ENCODE measurements around the gene CTXND1. TPM values are rescaled to one million over a fixed set of nuclear protein-coding genes. Genes with fewer than 3 reads are reported as not detected.

Gene CTXND1
- total RNA-seq, 1 donor from 2014 or later, result not detected

GRCh38 chr15:80173022-80173759, 78.8 kb downstream of the CTXND1 start:
- peak; percentile 65 for DNase-seq (ENCODE audit: low read depth)
- Histone ChIP-seq H3K36me3 (ENCODE audit: control insufficient read depth, insufficient read depth, low read length) (peaks cover 3% of the 10 kb centered on the region), H3K4me3 (ENCODE audit: low read depth, low read length) (no peak overlapping the region), H3K27me3 (ENCODE audit: control insufficient read depth, insufficient read depth, low read length) (no peaks in the 10 kb centered on the region)
- TF ChIP-seq CTCF (IDR thresholded peaks at IDR 0.05; ENCODE audit: insufficient read depth, low read length, severe bottlenecking), result peak; percentile 90
- FAIRE-seq, result peak; percentile 88

GRCh38 chr15:80172401-80172800, 79.6 kb downstream of the CTXND1 start:
- Histone ChIP-seq H3K36me3 (ENCODE audit: control insufficient read depth, insufficient read depth, low read length) (peaks cover 3% of the 10 kb centered on the region), H3K27me3 (ENCODE audit: control insufficient read depth, insufficient read depth, low read length) (no peaks in the 10 kb centered on the region), H3K4me3 (ENCODE audit: low read depth, low read length) (no peak overlapping the region)
- FAIRE-seq (no peak), DNase-seq (ENCODE audit: low read depth) (no peak)
- TF ChIP-seq CTCF (IDR thresholded peaks at IDR 0.05; ENCODE audit: insufficient read depth, low read length, severe bottlenecking), result no peak

- no peak for TF ChIP-seq CTCF (IDR thresholded peaks at IDR 0.05; ENCODE audit: insufficient read depth, low read length, severe bottlenecking)
- no peak for FAIRE-seq
- H3K36me3 ChIP-seq (ENCODE audit: control insufficient read depth, insufficient read depth, low read length), result peaks cover 3% of the 10 kb centered on the region
- DNase-seq (ENCODE audit: low read depth), result no peak
- H3K4me3 ChIP-seq (ENCODE audit: low read depth, low read length), result no peak overlapping the region
- H3K27me3 ChIP-seq (ENCODE audit: control insufficient read depth, insufficient read depth, low read length), result no peaks in the 10 kb centered on the region
Measured at GRCh38 chr15:80171787-80172186, 80.2 kb downstream of the CTXND1 start.

GRCh38 chr15:80170596-80170995, 81.4 kb downstream of the CTXND1 start:
- no peaks in the 10 kb centered on the region for H3K27me3 ChIP-seq (ENCODE audit: control insufficient read depth, insufficient read depth, low read length)
- FAIRE-seq, result no peak
- H3K36me3 ChIP-seq (ENCODE audit: control insufficient read depth, insufficient read depth, low read length), result peaks cover 3% of the 10 kb centered on the region
- no peak for DNase-seq (ENCODE audit: low read depth)
- no peak for TF ChIP-seq CTCF (IDR thresholded peaks at IDR 0.05; ENCODE audit: insufficient read depth, low read length, severe bottlenecking)
- H3K4me3 ChIP-seq (ENCODE audit: low read depth, low read length), result no peak overlapping the region

- no peak for DNase-seq (ENCODE audit: low read depth)
- FAIRE-seq, result no peak
- H3K36me3 ChIP-seq (ENCODE audit: control insufficient read depth, insufficient read depth, low read length), result peaks cover 2% of the 10 kb centered on the region
- no peak for TF ChIP-seq CTCF (IDR thresholded peaks at IDR 0.05; ENCODE audit: insufficient read depth, low read length, severe bottlenecking)
- no peak overlapping the region for H3K4me3 ChIP-seq (ENCODE audit: low read depth, low read length)
- no peaks in the 10 kb centered on the region for H3K27me3 ChIP-seq (ENCODE audit: control insufficient read depth, insufficient read depth, low read length)
Measured at GRCh38 chr15:80169768-80170357, 82.2 kb downstream of the CTXND1 start.

Data from bronchial epithelial cell (primary cell).